GM18519 (cell line): Measurements from ENCODE around the gene NAXD.
"Not testable (repeated sequence)": the region's sequence is repeated elsewhere in the genome, so short reads cannot be mapped to it uniquely, and the experiment has no call there.

Experiments used
- ATAC-seq: cut with Tn5 transposase; IDR thresholded peaks from one replicate; pipeline ENCODE4 v1.9.1; 2021; ENCODE audit warnings: mild to moderate bottlenecking, moderate library complexity; ENCODE audit not compliant: unreplicated experiment, low FRiP score

The NAXD gene

GRCh38 chr13:110593430-110594130 is 21.8 kb upstream of the NAXD start:
- ATAC-seq = peak; percentile 80

- ATAC-seq = no peak
Measured at GRCh38 chr13:110597041-110597689, 18.2 kb upstream of the NAXD start.

DNA sequence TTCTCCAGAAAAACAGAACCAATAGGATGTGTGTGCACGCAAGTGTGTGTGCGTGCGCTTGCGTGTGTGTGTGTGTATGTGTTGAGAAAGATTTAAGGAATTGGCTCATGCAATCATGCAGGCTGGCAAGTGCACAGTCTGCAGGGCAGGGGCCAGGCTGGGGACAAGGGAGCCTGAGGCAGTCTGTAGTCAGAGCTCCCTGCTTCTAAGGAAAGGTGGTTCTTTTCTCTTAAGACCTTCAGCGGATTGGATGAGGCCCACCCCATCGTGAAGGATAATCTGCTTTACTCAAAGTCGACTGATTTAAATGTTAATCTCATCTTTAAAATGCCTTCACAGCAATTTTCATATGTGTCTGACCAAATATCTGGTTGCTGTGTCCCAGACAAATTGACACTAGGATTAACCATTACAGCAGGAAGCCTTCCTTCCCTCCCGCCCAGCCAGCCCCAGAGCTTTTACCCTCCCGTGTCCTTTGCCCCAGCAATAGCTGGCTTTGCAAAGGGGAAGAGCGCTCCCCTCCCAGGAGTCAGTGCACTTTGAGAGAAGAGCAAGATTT is 15.0 kb upstream of the NAXD start:
- no peak for ATAC-seq

DNA sequence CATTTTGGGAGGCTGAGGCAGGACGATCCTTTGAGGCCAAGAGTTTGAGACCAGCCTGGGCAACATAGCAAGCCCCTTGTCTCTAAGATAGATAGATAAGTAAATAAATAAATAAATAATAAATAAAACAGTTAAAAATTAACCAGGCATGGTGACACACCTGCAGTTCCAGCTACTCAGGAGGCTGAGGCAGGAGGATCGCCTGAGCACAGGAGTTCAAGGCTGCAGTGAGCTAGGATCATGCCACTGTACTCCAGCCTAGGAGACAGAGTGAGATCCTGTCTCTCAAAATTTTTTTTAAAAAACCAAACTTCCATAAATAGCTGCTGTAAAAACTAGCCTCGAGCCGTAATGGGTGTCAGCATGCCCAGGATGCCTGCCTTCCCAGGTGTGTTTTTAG is 14.4 kb upstream of the NAXD start:
- ATAC-seq = no peak

GRCh38 chr13:110605132-110605531 is 10.2 kb upstream of the NAXD start:
- no peak for ATAC-seq

DNA sequence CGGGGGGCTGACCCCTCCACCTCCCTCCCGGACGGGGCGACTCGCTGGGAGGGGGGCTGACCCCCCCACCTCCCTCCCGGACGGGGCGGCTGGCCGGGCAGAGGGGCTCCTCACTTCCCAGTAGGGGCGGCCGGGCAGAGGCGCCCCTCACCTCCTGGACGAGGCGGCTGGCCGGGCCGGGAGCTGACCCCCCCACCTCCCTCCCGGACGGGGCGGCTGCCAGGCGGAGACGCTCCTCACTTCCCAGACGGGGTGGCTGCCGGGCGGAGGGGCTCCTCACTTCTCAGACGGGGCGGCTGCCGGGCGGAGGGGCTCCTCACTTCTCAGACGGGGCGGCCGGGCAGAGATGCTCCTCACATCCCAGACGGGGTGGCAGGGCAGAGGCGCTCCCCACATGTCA is 9.1 kb upstream of the NAXD start:
- not testable (repeated sequence) for ATAC-seq

GRCh38 chr13:110607675-110608224 is 7.6 kb upstream of the NAXD start:
- no peak for ATAC-seq

DNA sequence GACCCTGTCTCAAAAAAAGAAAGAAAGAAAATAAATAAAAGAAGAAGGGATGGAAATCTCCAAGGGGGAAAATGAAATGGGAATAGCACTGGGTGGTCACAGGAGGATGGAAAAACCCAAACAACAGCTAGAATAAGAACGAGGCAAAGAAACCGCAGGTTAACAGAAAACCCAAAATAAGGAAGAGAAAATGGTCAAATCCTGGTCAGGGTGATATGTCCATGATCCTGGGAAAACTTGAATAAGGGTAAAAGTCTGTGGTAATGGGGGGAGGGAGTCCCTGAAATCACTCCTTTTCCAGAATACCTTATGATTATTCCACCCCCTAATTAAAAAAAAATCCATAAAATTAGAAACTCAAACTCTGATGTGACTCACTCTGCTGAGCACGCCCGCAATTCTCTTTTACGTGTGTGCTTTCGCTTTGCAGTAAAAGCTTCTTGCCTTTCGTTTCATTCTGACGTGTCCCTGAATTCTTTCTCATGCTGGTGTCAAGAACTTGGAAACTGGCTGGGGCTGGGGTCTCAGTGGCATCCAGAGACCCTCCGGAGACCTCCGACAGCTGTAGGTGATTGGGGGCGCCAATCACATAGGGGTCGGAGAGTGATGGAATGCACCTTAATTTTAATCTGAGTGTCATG is 4.3 kb upstream of the NAXD start:
- peak; percentile 40 for ATAC-seq

DNA sequence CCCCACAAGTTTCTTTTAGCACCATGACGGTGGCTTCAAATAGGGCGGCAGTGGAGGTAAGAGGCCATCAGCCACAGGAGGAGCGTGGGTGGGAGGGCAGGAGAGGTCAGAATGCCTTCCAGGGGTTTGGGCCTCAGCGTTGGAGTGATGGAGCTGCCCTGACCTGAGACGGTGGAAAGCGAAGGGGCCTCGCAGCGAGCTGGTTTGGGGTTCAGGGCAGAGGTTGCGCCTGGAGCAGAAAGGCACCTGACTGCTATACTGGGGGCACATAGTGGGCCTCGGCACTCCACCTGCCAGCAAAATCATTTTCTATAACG is 382 bp upstream of the NAXD start:
- no peak for ATAC-seq

DNA sequence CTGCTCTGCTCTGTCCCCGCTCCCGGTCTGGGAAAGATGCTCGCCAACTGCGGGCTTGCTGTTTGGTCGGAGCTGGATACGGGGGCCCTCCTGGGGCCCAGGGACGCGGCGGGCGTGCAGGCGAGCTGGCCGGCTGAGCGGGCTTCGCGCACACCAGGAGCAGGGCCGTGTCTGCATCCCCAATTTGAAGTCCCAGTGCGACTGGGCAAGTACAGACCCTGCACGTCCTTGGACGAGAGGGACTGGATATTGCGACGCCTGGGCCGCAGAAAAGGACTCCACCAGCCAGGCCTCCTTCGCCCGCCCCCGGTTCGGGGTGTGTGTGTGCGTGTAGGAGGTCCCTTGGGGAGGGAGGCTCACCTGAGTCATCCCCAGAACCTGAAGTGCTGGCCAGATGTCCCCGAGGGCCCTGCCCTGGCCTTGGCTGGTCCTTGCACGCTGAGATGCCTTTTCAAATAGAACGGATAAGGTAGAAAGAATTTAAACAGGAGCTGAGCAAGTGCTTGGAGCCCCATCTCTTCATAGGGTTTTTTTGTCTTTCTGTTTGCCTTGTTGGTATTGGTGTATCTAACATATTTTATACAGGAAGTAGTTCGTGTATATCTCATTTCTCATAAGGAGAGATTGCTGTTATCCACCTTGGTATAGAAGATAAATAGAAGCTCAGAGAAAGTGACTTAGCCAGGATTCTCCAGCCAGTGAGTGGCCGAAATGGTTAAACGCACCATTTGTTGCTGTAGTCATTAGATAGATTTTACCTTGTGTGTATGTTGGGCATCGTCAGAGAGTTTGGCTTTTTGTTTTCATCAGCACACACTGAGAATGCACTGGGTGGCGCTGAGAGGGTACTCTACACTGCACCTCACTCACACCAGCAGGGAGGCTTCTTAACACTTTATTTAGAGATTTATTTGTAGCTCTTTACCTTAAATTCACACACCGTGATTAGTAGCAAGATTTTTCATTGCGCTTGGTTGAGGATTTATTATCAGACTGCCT is 1.1 kb downstream of the NAXD start:
- ATAC-seq = no peak

- no peak for ATAC-seq
Measured at GRCh38 chr13:110617321-110618072, 2.2 kb downstream of the NAXD start.

- no peak for ATAC-seq
Measured at GRCh38 chr13:110618167-110618566, 2.8 kb downstream of the NAXD start.

GRCh38 chr13:110618780-110619179 is 3.4 kb downstream of the NAXD start:
- ATAC-seq = no peak

DNA sequence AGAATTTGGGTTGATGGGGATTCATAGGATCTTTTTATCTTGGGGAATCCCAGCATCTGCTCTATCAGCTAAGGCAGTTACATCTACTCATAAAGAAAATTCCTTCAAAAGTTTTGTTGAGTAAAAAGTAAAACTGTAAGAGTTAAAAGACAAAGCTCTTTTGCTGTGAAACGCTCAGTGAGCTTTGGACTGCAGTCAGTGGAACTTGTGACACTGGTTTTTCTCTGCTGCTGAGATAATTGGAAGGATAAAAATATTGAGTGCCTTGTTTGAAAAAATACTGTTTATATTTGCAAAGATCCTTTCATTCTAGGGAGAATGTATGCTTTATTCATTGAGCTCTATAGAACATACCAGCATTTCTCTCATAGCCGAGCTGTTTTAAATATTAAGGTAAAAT is 5.3 kb downstream of the NAXD start:
- no peak for ATAC-seq

DNA sequence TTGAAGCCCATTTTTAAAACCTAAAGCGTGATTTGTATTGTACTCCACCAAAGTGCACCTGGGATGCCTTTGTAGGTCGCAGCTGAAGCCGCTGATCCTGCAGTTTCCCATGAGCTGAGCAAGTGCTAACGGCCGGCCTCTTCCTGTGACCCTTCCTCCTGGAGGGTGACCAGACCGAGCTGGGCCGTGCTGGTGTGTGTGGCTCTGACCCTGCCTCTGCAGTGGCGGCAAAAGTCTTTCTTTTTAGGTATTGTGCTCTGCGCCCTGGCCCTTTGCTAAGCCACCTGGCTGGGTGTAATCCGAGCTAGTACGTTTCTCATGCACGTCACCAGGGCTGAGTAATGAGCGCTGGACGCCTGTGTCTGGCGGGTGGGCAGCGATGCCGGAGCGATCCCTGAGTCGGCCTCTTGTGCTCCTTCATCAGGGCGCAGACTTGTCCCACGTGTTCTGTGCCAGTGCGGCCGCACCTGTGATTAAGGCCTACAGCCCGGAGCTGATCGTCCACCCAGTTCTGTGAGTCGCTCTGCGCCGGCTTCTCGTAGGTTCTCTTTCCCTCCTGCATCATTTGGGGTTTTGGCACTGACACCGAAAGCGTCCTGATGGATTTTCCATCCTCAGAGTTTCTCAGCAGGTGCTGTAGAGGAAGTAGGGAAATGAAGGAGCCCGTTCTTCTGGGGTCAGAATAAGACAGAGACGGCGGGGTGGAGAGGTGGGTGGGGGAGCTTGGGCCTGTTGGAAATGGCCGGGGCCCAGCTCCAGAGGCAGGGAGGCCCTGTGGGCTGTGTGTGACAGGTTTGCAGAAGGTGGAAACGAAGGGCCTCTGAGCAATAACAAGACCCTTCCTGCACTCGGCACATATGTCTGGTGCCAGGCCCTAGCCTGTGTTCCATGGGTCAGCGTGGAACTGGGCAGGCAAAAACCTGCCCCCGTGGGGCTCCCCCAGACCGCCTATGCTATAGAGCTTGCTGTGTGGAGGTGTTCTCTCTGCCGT is 9.7 kb downstream of the NAXD start:
- ATAC-seq = no peak

GRCh38 chr13:110625771-110626321 is 10.5 kb downstream of the NAXD start:
- ATAC-seq = no peak

- no peak for ATAC-seq
Measured at GRCh38 chr13:110626521-110626920, 11.2 kb downstream of the NAXD start.

DNA sequence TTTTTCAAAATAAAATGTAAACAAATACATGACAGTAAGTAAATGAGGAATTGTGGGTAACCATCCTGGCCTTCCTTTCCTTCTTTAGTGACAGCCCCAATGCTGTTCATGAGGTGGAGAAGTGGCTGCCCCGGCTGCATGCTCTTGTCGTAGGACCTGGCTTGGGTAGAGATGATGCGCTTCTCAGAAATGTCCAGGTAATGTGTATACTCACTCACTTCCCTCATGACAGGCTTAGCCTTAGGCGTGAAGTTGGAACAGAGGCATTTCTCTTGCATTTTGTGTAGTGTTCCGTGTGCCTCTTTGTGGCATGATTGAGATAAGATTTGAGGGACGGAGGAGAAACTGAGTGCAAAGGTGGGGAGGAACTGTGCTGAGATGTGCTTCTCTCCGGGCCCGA is 12.0 kb downstream of the NAXD start:
- ATAC-seq = no peak
